Heart left ventricle (tissue), 16 donors: ENCODE measurements around the gene CRYBG3. TPM values are rescaled to one million over a fixed set of nuclear protein-coding genes. Genes with fewer than 3 reads are reported as not detected.
A peak's percentile ranks its signal among the peaks of the same experiment; 100 is the strongest.

ENCODE experiments used
- ATAC-seq, 4 donors: fragments of 200-7000 bp; cut with Tn5 transposase; one replicate each; pipeline ENCODE4 v1.9.1; 2020 to 2022; ENCODE audit warnings: moderate library complexity in 4 of 4, mild to moderate bottlenecking in 3 of 4, moderate number of reproducible peaks in 1 of 4
- DNase-seq, 5 donors: peaks; one replicate each; pipeline ENCODE4 v3.0.0-alpha.2; 2020
- H3K27ac ChIP-seq, 12 donors: fragments of 200-600 bp; sonication (generic) in 4 of 12; one replicate each; pipeline versions ENCODE4 v1.5.0 to v1.8.0; 2016 to 2022; ENCODE audit warnings: mild to moderate bottlenecking in 2 of 12
- H3K27me3 ChIP-seq, 9 donors: fragments of 200-600 bp; sonication (generic) in 2 of 9; one replicate each; pipeline versions ENCODE4 v1.5.1 to v1.8.0; 2016 to 2022; ENCODE audit warnings: mild to moderate bottlenecking in 3 of 9
- H3K36me3 ChIP-seq, 9 donors: fragments of 200-600 bp; sonication (generic) in 2 of 9; one replicate each; pipeline versions ENCODE4 v1.5.0 to v1.8.0; 2018 to 2022; ENCODE audit warnings: mild to moderate bottlenecking in 2 of 9
- H3K4me1 ChIP-seq, 12 donors: fragments of 200-600 bp; sonication (generic) in 4 of 12; one replicate each; pipeline versions ENCODE4 v1.5.0 to v1.8.0; 2016 to 2022; ENCODE audit warnings: mild to moderate bottlenecking in 3 of 12
- H3K4me3 ChIP-seq, 12 donors: fragments of 200-600 bp; sonication (generic) in 4 of 12; one replicate each; pipeline versions ENCODE4 v1.5.0 to v1.8.0; 2017 to 2022; ENCODE audit warnings: mild to moderate bottlenecking in 9 of 12, moderate library complexity in 4 of 12
- H3K9me3 ChIP-seq, 12 donors: fragments of 200-600 bp; sonication (generic) in 4 of 12; one replicate each; pipeline versions ENCODE4 v1.5.0 to v1.8.0; 2016 to 2022; ENCODE audit warnings: mild to moderate bottlenecking in 1 of 12
- POLR2A ChIP-seq, 2 donors: fragments of 450-650 bp; IDR thresholded peaks; one replicate each; pipeline ENCODE4 v1.6.1; 2017; ENCODE audit warnings: antibody characterized with exemption in 2 of 2, mild to moderate bottlenecking in 2 of 2, moderate library complexity in 2 of 2
- WGBS, 4 donors: extraction: QIAGEN DNeasy Blood & Tissue Kit in 2 of 4; methylation state at CpG; one replicate each; pipeline versions ENCODE4 v1.1.5 to v1.1.7; 2013 to 2018; 5-methylcytosine and 5-hydroxymethylcytosine counted together
- intact Hi-C, 10 donors: fragments of 100-400 bp; cut with DNase I; formaldehyde crosslinking; loops; one replicate each; pipeline versions ENCODE4 v1.11.1 to v1.14.2; 2022
- polyA plus RNA-seq, 2 donors: library from polyadenylated mRNA; stranded (reverse); fragments of 200-250 nt; gene quantifications; one replicate each; pipeline ENCODE4 v1.2.3, GENCODE V29; 2013
- total RNA-seq, 9 donors: library from RNA; depleted of rRNA in 2 of 9; stranded (reverse); fragments of >200 nt in 2 of 9; fragmentation: NEBNext Ultra II Directional in 3 of 9; extraction: Animal tissue kit (Norgen Biotek cat#: 25700) in 3 of 9; gene quantifications; one replicate each; pipeline versions ENCODE4 v1.1.0 to v1.2.4, GENCODE V29; 2016 to 2023
- TF ChIP-seq, protein P1 (sequence below), 12 donors: fragments of 200-600 bp; sonication (generic) in 4 of 12; IDR thresholded peaks; one replicate each; pipeline versions ENCODE4 v1.5.0 to v1.8.0; 2018 to 2022; ENCODE audit warnings: antibody characterized with exemption in 12 of 12, mild to moderate bottlenecking in 5 of 12
- donor health status: ischemic (EF 13 %, LVEDD 7.1; RV severe dilation, severe dysfunction).
- donor health status: healthy with polysubstance abuse.
- donor health status: DM: no; HTN: yes; CAD: no.
- donor health status: DM: no; HTN: no; CAD: no.
- donor health status: ischemic (EF 25% LVEDD 6.9; RV normal size, moderate dysfunction).
- donor health status: ischemic (EF 25% LVEDD 5.7; RV mildly dilated, moderate dysfunction).
- donor health status: healthy.
- donor health status: DM: yes; HTN: yes; CAD: no.
- donor health status: ischemic (EF 35%, LVEDD 5.7; RV mildly dilated, moderate dysfunction).
- donor health status: nonischemic (EF 11% LVEDD 7.7; RV severe dilation, severe dysfunction).
- donor health status: DM: yes; HTN: yes; CAD: no.
- donor health status: PGD.
- donor health status: ischemic (EF 29% LVEDD 5.4; RV normal size, mild dysfunction).
- donor health status: nonischemic (EF 23%, LVEDD 6.1; RV moderate dilation, normal function).

CRYBG3 gene
- total and polyA plus RNA-seq, 11 donors, result 5.5 to 34.1 (median 20.9) TPM

DNA sequence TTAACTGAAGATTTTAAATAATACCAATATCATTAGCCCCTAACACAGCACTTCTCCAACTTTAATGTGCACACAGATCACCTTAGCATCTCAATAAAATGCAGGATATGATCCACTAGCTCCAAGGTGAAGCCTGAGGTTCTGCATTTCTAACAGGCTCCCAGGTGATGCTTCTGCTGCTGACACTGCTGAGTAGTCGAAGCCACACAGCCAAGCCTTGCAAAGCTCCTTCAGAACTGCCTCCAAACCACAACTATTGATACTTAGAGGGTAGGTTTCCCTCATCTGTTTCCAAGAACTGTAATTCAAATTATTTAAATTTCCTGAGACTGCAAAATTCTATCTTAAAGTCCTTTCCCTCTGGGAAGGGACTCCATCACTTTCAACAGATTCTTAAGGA, 146.6 kb downstream of the CRYBG3 start:
- TF ChIP-seq POLR2A (IDR thresholded peaks at IDR 0.05), result no peak
- TF ChIP-seq, protein P1, sequence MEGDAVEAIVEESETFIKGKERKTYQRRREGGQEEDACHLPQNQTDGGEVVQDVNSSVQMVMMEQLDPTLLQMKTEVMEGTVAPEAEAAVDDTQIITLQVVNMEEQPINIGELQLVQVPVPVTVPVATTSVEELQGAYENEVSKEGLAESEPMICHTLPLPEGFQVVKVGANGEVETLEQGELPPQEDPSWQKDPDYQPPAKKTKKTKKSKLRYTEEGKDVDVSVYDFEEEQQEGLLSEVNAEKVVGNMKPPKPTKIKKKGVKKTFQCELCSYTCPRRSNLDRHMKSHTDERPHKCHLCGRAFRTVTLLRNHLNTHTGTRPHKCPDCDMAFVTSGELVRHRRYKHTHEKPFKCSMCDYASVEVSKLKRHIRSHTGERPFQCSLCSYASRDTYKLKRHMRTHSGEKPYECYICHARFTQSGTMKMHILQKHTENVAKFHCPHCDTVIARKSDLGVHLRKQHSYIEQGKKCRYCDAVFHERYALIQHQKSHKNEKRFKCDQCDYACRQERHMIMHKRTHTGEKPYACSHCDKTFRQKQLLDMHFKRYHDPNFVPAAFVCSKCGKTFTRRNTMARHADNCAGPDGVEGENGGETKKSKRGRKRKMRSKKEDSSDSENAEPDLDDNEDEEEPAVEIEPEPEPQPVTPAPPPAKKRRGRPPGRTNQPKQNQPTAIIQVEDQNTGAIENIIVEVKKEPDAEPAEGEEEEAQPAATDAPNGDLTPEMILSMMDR (IDR thresholded peaks at IDR 0.05), result no peak
- peaks cover 0 to 29% (median 11%) of the 10 kb centered on the region in 12 donors for H3K4me1 ChIP-seq
- WGBS, 4 donors, result 90 to 99% (median 95%) methylated on average over 1 of the region's 1 CpG

DNA sequence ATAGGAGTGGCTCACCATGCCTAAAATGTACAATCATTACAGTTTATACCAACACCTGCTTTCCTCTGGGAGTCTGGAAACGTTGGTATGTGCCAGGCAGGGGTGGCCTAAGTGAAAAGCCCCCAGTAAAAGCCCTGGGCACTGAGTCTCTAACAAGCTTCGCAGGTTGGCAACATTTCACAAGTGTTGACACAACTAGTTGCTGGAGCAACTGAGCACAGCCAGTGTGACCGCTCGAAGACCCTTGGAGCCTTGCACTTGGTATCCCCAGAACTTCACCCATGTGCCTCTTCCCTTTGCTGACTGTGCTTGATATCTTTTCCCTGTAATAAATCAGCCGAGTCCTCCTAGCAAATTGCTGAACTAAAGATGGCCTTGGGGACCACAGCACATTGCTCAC, 147.7 kb downstream of the CRYBG3 start:
- intact Hi-C loops, result no loop called here
- no peaks in the 10 kb centered on the region for H3K27me3 ChIP-seq
- H3K9me3 ChIP-seq, result no peaks in the 10 kb centered on the region
- DNase-seq (no peak), ATAC-seq (no peak)
- H3K27ac ChIP-seq, result no peak overlapping the region
- H3K4me1 ChIP-seq, result peaks cover 0 to 29% (median 8%) of the 10 kb centered on the region in 12 donors
- H3K36me3 ChIP-seq, result peaks cover 0 to 15% (median 6%) of the 10 kb centered on the region in 9 donors
- no peak overlapping the region for H3K4me3 ChIP-seq
- TF ChIP-seq POLR2A (IDR thresholded peaks at IDR 0.05), result no peak
- TF ChIP-seq, protein P1 (IDR thresholded peaks at IDR 0.05), result no peak
- WGBS, 4 donors, result 64 to 85% (median 81%) methylated on average over 5 of the region's 5 CpGs

More for the DNA sequence above, 146.6 kb downstream of the CRYBG3 start:
- Histone ChIP-seq H3K36me3 (peaks cover 0 to 20% (median 6%) of the 10 kb centered on the region in 9 donors), H3K9me3 (no peaks in the 10 kb centered on the region), H3K4me3 (no peak overlapping the region), H3K27me3 (no peaks in the 10 kb centered on the region), H3K27ac (no peak overlapping the region)
- DNase-seq (no peak), ATAC-seq (no peak)
- intact Hi-C loops, result no loop called here

DNA sequence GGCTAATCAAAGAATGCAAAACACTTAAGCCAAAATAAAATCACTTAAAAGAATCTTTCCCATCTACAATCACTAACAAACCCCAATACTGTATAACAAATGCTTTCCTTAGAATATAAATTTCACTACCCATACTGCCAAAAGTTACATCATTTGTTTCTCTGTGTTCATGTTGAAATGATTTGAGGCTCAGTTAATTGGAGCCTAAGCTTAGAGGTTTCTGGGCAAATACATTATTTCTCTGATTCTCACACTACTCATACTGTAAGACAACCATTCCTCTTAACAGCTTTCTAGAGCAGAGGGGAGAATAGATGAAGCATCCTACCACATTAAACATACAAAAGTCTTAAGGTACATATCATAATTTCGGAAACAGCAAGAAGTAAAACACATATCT, 148.3 kb downstream of the CRYBG3 start:
- Histone ChIP-seq H3K4me3 (no peak overlapping the region), H3K36me3 (peaks cover 0 to 15% (median 6%) of the 10 kb centered on the region in 9 donors), H3K9me3 (no peaks in the 10 kb centered on the region), H3K27ac (no peak overlapping the region), H3K27me3 (no peaks in the 10 kb centered on the region), H3K4me1 (peaks cover 0 to 29% (median 8%) of the 10 kb centered on the region in 12 donors)
- intact Hi-C loops, result loop anchor here in 3 of 10 donors (5.0 kb wide), 3 partner anchors 52 to 178 kb away; partner anchors contain the start of gene CRYBG3 (in 3 of the 3)
- ATAC-seq (no peak), DNase-seq (no peak)
- WGBS, 4 donors, result 88 to 97% (median 95%) methylated on average over 1 of the region's 1 CpG
- TF ChIP-seq, protein P1 (IDR thresholded peaks at IDR 0.05), result no peak
- TF ChIP-seq POLR2A (IDR thresholded peaks at IDR 0.05), result no peak

DNA sequence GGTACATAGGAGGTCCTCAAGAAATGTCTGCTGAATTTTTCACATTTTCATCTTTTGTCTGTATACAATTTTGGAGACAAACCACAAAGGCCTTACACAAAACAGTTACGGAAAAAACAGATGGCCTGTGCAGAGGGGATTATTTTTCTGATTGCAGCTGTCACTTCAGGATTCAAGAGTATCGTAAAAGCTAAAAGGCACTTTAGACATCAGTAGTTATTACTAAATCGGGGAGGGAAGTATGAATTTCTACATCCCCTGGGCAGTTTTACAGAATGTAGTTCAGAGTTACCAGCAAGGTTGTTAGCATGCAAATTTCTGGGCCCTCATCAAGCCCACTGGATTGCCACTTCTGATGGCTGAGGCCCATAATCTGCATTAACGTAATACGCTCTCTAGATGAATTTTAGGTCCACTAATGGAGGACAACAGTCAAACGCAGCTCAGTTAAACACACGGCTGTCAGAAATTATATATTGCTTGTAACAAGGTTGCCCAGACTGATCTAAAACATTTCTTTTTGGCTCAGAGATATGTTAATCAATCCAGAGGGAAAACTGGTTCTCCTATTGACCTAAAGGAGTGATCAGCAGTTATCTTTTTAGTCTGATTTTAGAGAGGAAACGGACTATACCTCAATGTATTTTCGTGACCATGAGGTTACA, 149.3 kb downstream of the CRYBG3 start:
- DNase-seq, result no peak
- WGBS, 4 donors, result 71 to 81% (median 75%) methylated on average over 9 of the region's 9 CpGs
- peaks cover 0 to 11% (median 6%) of the 10 kb centered on the region in 9 donors for H3K36me3 ChIP-seq
- no peaks in the 10 kb centered on the region for H3K27me3 ChIP-seq
- peak overlapping the region in 9 of 12 donors; percentile 72 to 94 (median 80) for H3K4me3 ChIP-seq
- H3K9me3 ChIP-seq, result no peaks in the 10 kb centered on the region
- TF ChIP-seq, protein P1 (IDR thresholded peaks at IDR 0.05), result no peak
- TF ChIP-seq POLR2A (IDR thresholded peaks at IDR 0.05), result no peak
- H3K27ac ChIP-seq, result peak overlapping the region in 11 of 12 donors; percentile 57 to 88 (median 80)
- no peak for ATAC-seq
- intact Hi-C loops, result loop anchor here in 3 of 10 donors (5.0 kb wide), 3 partner anchors 51 to 179 kb away; partner anchors contain the start of gene CRYBG3 (in 3 of the 3)
- peaks cover 0 to 25% (median 8%) of the 10 kb centered on the region in 12 donors for H3K4me1 ChIP-seq
